Measurements from ENCODE around the gene TSPAN17. TPM values are rescaled to one million over a fixed set of nuclear protein-coding genes. Genes with fewer than 3 reads are reported as not detected.

The TSPAN17 gene
- total RNA-seq, 2 experiments from 2014 or later: 36.6 to 37.9 TPM

GRCh38 chr5:176636426-176636825, 10.9 kb upstream of the TSPAN17 start:
- POLR2A ChIA-PET: no interaction called here
- CTCF ChIA-PET: interaction anchor here (1.2 kb wide), 1 partner anchor 10 kb away, joined by 3 read pairs; no protein-coding TSS in a partner anchor

GRCh38 chr5:176637556-176637955, 9.7 kb upstream of the TSPAN17 start:
- CTCF ChIA-PET: no interaction called here
- POLR2A ChIA-PET: no interaction called here

GRCh38 chr5:176638437-176638836, 8.8 kb upstream of the TSPAN17 start:
- POLR2A ChIA-PET: no interaction called here
- CTCF ChIA-PET: interaction anchor here (1.5 kb wide), 1 partner anchor 10 kb away, joined by 3 read pairs; no protein-coding TSS in a partner anchor

DNA sequence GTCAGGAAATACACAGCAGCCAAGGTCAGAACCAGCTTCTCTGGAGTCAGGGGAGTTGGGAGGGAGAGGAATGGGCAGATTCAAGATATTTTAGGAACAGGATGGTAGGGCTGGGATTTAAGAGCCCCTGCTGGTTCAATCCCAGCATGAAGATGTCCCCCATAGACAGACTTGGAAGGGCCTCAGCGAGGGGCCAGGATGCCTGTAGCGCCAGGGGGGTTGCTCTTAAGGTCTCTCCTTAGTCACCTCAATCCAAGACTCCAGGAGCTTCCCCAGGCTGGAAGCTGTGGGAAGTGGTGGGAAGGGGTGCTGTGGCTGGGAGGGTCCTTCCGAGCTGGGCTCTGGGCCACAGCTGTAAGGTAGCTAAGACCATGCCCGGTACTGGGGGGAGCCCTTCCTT, 8.1 kb upstream of the TSPAN17 start:
- ChIA-PET POLR2A (no interaction called here), CTCF (interaction anchor here (1.5 kb wide), 1 partner anchor 10 kb away, joined by 3 read pairs; no protein-coding TSS in a partner anchor)

- CTCF ChIA-PET: interaction anchor here (1.5 kb wide), 1 partner anchor 11 kb away, joined by 3 read pairs; no protein-coding TSS in a partner anchor
Measured at GRCh38 chr5:176639981-176640380, 7.3 kb upstream of the TSPAN17 start.

GRCh38 chr5:176640616-176641015, 6.7 kb upstream of the TSPAN17 start:
- ChIA-PET POLR2A (no interaction called here), CTCF (interaction anchor here (1.3 kb wide), 1 partner anchor 19 kb away, joined by 4 read pairs; no protein-coding TSS in a partner anchor)

More at GRCh38 chr5:176639981-176640380, 7.3 kb upstream of the TSPAN17 start:
- POLR2A ChIA-PET: no interaction called here

DNA sequence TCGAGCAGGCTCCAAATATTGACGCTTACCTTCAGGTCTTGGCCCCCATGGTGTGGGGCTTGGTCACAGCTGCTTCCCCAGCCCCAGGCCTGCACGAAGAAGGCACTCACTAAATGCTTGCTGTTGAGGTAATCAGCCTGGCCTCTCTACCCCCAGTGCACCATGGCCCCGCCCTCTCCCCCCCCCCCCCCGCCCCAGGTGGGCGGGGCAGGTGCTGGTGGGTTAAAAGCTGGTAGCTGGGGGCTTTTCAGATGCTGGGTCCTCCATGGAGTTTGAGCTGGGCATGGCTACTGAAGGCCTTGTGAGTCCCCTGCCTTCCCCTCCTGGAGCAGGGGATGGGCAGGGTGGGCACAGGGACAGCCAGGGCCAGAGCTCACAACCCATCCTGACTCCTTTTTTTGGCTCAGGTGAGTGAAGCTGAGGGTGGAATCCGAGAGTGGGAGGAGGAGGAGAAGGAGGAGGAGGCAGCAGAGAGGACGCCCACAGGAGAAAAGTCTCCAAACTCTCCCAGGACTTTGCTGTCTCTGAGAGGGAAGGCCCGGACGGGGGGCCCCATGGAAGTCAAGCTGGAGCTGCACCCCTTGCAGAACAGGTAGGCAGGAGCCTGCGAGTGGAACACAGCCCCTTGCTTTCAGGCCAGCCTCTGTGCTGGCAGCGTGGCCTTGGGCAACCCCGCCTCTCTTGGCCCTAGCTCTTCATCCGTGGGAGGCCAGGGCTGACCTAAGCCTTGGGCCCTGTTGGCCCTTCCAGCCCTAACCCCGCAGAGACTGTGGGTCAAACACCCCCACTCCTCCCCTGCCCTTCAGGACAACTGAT, 4.4 kb upstream of the TSPAN17 start:
- POLR2A ChIA-PET: no interaction called here
- CTCF ChIA-PET: no interaction called here

DNA sequence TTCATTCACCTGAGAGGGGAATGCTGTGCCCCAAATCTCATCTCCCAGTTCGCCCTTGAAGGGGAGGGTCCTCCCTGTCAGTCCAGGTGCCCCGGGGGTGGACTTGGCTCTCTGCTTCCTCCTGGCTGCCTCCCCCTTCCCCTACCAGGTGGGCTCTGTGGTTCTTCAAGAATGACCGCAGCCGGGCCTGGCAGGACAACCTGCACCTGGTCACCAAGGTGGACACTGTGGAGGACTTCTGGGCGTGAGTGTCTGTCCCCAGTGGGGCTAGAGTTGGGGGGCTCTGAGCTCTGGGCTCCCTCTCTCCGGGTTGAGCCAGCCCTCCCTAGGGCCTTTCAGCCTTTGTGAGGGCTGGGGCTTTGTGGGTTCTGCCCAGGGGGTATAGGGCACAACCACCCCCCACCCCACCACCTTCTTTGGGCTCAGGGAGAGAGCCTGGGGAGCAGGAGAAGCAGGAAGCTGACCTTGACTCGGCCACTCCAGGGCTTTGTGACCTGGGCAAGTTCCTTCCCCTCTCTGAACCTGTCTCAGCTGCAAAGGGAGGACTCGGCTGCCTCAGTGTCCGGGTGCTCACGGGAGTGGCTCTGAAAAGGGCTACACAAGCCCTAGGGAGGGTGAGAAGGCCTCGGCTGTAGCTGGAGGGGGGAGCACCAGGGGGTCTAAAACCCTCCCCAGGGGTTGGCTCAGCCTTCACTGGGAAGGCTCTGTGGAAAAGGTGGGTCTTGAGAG, 3.6 kb upstream of the TSPAN17 start:
- POLR2A ChIA-PET: no interaction called here
- CTCF ChIA-PET: interaction anchor here (0.7 kb wide), 1 partner anchor 378 kb away, joined by 3 read pairs; no protein-coding TSS in a partner anchor

DNA sequence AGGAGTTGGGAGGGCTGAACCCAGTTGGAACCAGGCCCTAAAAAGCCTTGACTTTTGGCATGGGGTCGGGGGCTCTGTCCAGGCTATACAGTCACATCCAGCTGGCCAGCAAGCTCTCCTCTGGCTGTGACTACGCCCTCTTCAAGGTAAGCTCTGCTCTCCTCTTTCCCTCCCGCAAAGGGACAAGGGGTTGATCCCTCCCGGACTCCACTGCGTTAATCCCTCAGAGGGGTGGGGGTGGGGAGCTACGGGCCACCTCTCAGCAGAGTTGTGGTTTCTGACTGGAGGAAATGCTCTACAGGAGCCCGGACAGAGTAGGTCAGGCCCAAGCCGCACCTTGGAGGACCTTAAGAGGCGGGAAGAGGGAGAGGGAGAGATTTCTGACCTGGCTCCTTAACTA, 3.0 kb upstream of the TSPAN17 start:
- ChIA-PET CTCF (interaction anchor here (0.7 kb wide), 1 partner anchor 377 kb away, joined by 3 read pairs; no protein-coding TSS in a partner anchor), POLR2A (no interaction called here)

- POLR2A ChIA-PET: no interaction called here
- CTCF ChIA-PET: interaction anchor here (0.5 to 1.0 kb wide), 2 partner anchors 16 to 116 kb away, joined by 3 to 4 read pairs; no protein-coding TSS in a partner anchor
Measured at GRCh38 chr5:176644878-176645670, 2.2 kb upstream of the TSPAN17 start.

DNA sequence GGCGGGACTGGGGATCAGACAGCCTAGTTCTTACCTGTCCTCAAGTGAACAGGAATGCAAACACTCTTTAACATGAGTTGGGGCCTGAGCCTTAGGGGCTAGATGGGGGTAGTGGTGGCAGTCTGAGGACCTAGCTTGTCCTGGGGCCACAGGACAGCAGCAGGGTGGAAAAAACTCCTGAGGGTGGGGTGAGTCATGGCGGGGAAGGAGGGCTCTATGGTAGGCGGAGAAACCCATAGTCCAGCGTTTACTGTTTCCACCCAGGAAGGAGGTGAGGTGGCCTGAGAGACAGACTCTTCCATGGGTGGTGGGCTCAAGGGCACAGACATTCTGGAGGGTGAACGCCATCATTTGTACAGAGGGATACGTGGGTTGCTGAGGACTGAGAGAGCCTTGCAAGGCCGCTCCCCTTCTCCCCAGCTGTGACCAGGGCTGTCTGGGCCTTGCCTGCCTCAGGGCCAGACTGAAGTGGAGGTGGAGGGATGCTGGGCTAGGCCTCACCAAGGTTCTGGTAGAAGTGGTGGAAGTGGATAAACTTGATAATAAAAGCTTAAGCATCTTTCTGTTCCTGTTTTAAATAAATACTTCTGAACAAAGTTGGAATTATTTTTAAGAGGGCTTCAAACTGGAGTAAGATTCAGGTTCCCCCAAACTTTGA, 1.1 kb upstream of the TSPAN17 start:
- POLR2A ChIA-PET: interaction anchor here (0.6 to 1.7 kb wide), 5 partner anchors 16 to 340 kb away, joined by 3 to 8 read pairs (median 4); partner anchors contain the start of genes EIF4E1B, GPRIN1 and SNCB

DNA sequence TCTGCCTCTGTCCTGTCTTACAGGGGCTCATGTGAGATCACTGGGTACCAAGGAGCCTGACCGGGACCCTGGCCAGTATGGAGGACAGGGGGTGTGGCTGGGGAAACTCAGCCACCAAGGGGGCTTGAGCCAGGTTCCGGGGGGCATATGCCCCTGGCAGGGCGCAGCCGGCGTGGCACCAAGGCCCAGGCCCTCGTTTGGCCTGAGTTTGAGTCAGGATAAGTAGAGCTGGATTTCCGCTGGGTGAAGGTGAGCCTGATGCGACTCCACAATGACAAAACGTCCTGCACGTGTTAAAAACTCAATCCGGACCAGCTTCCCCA, 616 bp upstream of the TSPAN17 start:
- CTCF ChIA-PET: interaction anchor here (0.7 to 3.7 kb wide), 5 partner anchors 10 to 171 kb away, joined by 3 to 27 read pairs (median 4); partner anchors contain the start of gene GPRIN1
- POLR2A ChIA-PET: interaction anchor here (0.7 to 1.7 kb wide), 6 partner anchors 12 to 339 kb away, joined by 3 to 8 read pairs (median 4); partner anchors contain the start of genes EIF4E1B, GPRIN1 and SNCB

More for the DNA sequence above, 1.1 kb upstream of the TSPAN17 start:
- CTCF ChIA-PET: interaction anchor here (0.9 to 3.7 kb wide), 3 partner anchors 10 to 36 kb away, joined by 3 to 27 read pairs (median 4); partner anchors contain the start of gene GPRIN1

DNA sequence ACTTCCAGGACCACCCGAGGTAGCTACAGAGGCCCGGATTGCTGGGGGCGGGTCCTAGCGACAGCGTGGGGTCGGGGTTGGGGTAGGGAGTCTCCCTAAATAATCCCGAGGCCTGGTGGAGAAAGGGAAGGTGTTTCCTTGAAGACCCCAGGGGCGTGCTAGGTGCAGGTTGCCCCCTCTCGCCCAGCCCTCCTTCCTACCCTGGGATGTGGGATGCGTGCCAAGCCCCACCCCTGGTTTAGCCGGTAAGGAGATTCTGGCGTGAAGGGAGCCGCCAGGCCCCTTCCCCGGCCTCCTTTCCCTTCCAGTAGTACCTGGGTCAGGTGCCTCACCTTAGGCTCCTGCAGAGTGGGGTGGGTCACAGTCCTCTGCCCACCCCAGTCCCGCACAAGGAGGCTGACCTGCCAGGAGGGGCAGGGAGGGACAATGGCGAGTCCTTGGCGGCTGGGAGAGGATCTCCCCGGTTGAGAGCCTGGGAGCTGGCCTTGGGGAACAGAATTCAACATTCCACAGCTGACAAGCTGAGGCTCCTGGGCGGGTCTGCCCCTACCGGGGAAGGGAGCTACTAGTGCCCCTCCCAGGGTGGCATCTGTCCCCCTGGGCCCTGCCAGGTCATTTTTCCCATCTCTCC, 674 bp downstream of the TSPAN17 start:
- CTCF ChIA-PET: interaction anchor here (0.6 to 3.7 kb wide), 3 partner anchors 10 to 14 kb away, joined by 3 to 27 read pairs (median 5); no protein-coding TSS in a partner anchor
- POLR2A ChIA-PET: interaction anchor here (1.0 kb wide), 1 partner anchor 15 kb away, joined by 6 read pairs; no protein-coding TSS in a partner anchor

GRCh38 chr5:176648474-176649194, 1.4 kb downstream of the TSPAN17 start:
- CTCF ChIA-PET: interaction anchor here (1.3 to 3.7 kb wide), 2 partner anchors 9 to 12 kb away, joined by 5 to 27 read pairs; no protein-coding TSS in a partner anchor
- POLR2A ChIA-PET: no interaction called here

GRCh38 chr5:176650354-176650884, 3.1 kb downstream of the TSPAN17 start:
- POLR2A ChIA-PET: interaction anchor here (0.6 to 1.1 kb wide), 2 partner anchors 10 to 43 kb away, joined by 3 to 6 read pairs; no protein-coding TSS in a partner anchor

GRCh38 chr5:176651472-176651980, 4.2 kb downstream of the TSPAN17 start:
- CTCF ChIA-PET: interaction anchor here (2.6 kb wide), 1 partner anchor 9 kb away, joined by 12 read pairs; no protein-coding TSS in a partner anchor
- POLR2A ChIA-PET: no interaction called here

More at GRCh38 chr5:176650354-176650884, 3.1 kb downstream of the TSPAN17 start:
- CTCF ChIA-PET: interaction anchor here (2.6 kb wide), 1 partner anchor 10 kb away, joined by 12 read pairs; no protein-coding TSS in a partner anchor

DNA sequence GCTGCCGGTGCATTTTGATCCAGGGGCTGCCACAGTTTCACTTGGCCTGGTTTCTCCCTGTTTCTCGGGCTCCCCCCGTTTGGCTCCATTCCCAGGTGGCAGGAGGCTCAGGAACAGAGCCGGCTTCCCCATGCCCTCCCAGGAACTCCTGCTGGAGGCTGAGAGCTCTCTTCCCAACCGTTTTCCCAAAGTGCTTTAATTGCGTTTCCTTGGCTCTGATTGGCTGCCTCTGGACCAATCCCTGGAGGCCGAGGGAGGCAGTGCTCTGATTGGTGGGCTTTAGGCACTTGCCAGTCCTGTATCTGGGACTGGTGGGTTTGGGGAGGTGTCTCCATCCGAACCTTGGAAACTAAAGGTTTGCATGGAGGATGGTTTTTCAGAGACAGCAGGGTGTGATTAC, 4.9 kb downstream of the TSPAN17 start:
- ChIA-PET CTCF (interaction anchor here (2.6 kb wide), 1 partner anchor 9 kb away, joined by 12 read pairs; no protein-coding TSS in a partner anchor), POLR2A (no interaction called here)
